Smooth muscle cell (in vitro differentiated cells): ENCODE results near the gene TUBGCP4. TPM values are rescaled to one million over a fixed set of nuclear protein-coding genes. Genes with fewer than 3 reads are reported as not detected.
A peak's percentile ranks its signal among the peaks of the same experiment; 100 is the strongest.

ENCODE experiments used
- DNase-seq: peaks from one replicate; lab custom pipeline; 2025; ENCODE audit not compliant: unreplicated experiment; lab: John Stamatoyannopoulos, UW
- H2AFZ ChIP-seq: fragments of 200-600 bp; sonication (generic); 2 replicates; pipeline ENCODE4 v1.6.0; 2016; ENCODE audit warnings: antibody characterized with exemption, low read depth, mild to moderate bottlenecking
- H3F3A ChIP-seq: fragments of 200-600 bp; sonication (generic); 2 replicates; pipeline ENCODE4 v1.6.0; 2017; ENCODE audit warnings: antibody characterized with exemption, low read depth
- H3K27ac ChIP-seq: fragments of 200-600 bp; sonication (generic); 2 replicates; pipeline ENCODE4 v1.5.1; 2016; ENCODE audit warnings: low read depth, mild to moderate bottlenecking
- H3K27me3 ChIP-seq: fragments of 200-600 bp; sonication (generic); 2 replicates; pipeline ENCODE4 v1.6.1; 2016; ENCODE audit warnings: low read depth, mild to moderate bottlenecking
- H3K36me3 ChIP-seq: fragments of 200-600 bp; sonication (generic); 2 replicates; pipeline ENCODE4 v1.5.1; 2016; ENCODE audit warnings: low read depth
- H3K4me1 ChIP-seq: fragments of 200-600 bp; sonication (generic); 2 replicates; pipeline ENCODE4 v1.5.1; 2016; ENCODE audit warnings: low read depth
- H3K4me2 ChIP-seq: fragments of 200-600 bp; sonication (generic); 2 replicates; pipeline ENCODE4 v1.6.0; 2016; ENCODE audit warnings: mild to moderate bottlenecking
- H3K4me3 ChIP-seq: fragments of 200-600 bp; sonication (generic); 2 replicates; pipeline ENCODE4 v1.5.1; 2016; ENCODE audit warnings: mild to moderate bottlenecking
- H3K79me2 ChIP-seq: fragments of 200-600 bp; sonication (generic); 2 replicates; pipeline ENCODE4 v1.6.0; 2016; ENCODE audit warnings: low read depth, mild to moderate bottlenecking
- H3K9ac ChIP-seq: fragments of 200-600 bp; sonication (generic); 2 replicates; pipeline ENCODE4 v1.6.0; 2016; ENCODE audit warnings: low read depth
- H3K9me3 ChIP-seq: fragments of 200-600 bp; sonication (generic); replicated peaks from 2 replicates; pipeline ENCODE4 v1.5.1; 2016; ENCODE audit warnings: low read depth
- H4K20me1 ChIP-seq: fragments of 200-600 bp; sonication (generic); 2 replicates; pipeline ENCODE4 v1.6.0; 2016; ENCODE audit warnings: low read depth
- WGBS: methylation state at CpG from one replicate; pipeline ENCODE4 v1.1.7; 2016; ENCODE audit warnings: low lambda C conversion rate; 5-methylcytosine and 5-hydroxymethylcytosine counted together
- polyA plus RNA-seq: library from polyadenylated mRNA; unstranded; fragments of >200 nt; fragmentation: Nextera tagmentation; extraction: Ambion mirVana; gene quantifications from 2 replicates; pipeline ENCODE4 v1.2.1, GENCODE V29; 2016
- total RNA-seq: library from RNA; depleted of rRNA; stranded (reverse); fragments of >200 nt; gene quantifications from 2 replicates; pipeline ENCODE4 v1.2.3, GENCODE V29; 2014
- TF ChIP-seq, protein P1 (sequence below): fragments of 200-600 bp; sonication (generic); IDR thresholded peaks from 2 replicates; pipeline ENCODE4 v1.5.1; 2017; ENCODE audit warnings: borderline replicate concordance, mild to moderate bottlenecking, antibody characterized with exemption; ENCODE audit not compliant: insufficient read depth, poor library complexity, severe bottlenecking

Gene TUBGCP4
- total and polyA plus RNA-seq, 2 experiments from 2014 or later = 10.2 to 11.4 TPM

DNA sequence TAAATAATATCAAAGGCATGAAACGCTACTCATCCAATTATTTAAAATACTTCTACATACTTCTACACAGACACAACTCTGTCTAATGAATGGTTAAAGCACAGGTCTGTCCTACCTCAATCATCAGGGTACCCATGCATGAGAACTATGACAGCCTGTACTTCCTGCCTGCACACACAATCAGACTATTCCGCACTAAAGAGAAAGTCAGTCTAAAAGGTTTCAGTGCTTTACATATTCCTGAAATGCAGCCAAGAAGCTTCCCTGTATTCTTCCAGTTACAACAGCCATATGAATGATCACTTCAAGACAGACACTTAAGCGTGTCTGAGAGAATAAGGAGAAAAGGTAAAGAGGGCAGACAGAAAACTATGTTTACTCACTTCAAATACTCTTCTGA lies 58.8 kb downstream of the TUBGCP4 start:
- peaks cover 29% of the 10 kb centered on the region for H4K20me1 ChIP-seq
- H3K9me3 ChIP-seq = no peaks in the 10 kb centered on the region
- no peak overlapping the region for H3K9ac ChIP-seq
- no peaks in the 10 kb centered on the region for H3F3A ChIP-seq
- TF ChIP-seq, protein P1, sequence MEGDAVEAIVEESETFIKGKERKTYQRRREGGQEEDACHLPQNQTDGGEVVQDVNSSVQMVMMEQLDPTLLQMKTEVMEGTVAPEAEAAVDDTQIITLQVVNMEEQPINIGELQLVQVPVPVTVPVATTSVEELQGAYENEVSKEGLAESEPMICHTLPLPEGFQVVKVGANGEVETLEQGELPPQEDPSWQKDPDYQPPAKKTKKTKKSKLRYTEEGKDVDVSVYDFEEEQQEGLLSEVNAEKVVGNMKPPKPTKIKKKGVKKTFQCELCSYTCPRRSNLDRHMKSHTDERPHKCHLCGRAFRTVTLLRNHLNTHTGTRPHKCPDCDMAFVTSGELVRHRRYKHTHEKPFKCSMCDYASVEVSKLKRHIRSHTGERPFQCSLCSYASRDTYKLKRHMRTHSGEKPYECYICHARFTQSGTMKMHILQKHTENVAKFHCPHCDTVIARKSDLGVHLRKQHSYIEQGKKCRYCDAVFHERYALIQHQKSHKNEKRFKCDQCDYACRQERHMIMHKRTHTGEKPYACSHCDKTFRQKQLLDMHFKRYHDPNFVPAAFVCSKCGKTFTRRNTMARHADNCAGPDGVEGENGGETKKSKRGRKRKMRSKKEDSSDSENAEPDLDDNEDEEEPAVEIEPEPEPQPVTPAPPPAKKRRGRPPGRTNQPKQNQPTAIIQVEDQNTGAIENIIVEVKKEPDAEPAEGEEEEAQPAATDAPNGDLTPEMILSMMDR = no peak
- no peaks in the 10 kb centered on the region for H3K27me3 ChIP-seq
- no peak for DNase-seq
- WGBS = 90% methylated on average over 3 of the region's 3 CpGs
- H3K79me2 ChIP-seq = no peaks in the 10 kb centered on the region
- H3K4me3 ChIP-seq = no peak overlapping the region
- no peak overlapping the region for H3K4me2 ChIP-seq
- no peak overlapping the region for H3K27ac ChIP-seq
- no peak overlapping the region for H2AFZ ChIP-seq
- no peaks in the 10 kb centered on the region for H3K4me1 ChIP-seq
- peaks cover 27% of the 10 kb centered on the region for H3K36me3 ChIP-seq

DNA sequence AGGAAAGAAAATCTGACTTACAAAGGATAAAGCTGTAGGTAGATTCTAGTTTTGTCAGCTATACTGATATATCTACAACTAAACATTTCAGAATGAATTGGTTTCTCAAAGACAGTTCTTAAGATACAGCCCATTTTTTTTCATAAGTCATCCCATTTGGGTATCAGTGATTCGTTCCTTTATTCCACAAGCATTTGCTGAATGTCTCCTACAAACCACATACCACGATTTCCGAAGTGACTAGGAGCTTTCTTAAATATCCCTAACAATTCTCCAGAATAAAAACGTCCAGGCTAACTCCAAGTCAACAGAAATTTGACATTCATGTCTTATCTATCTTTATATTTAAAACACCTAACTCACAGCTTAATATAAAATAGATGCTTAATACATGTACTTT lies 62.3 kb downstream of the TUBGCP4 start:
- H3K4me2 ChIP-seq = no peak overlapping the region
- WGBS = 64% methylated on average over 4 of the region's 4 CpGs
- H3K9me3 ChIP-seq = no peaks in the 10 kb centered on the region
- H3K79me2 ChIP-seq = no peaks in the 10 kb centered on the region
- no peaks in the 10 kb centered on the region for H3F3A ChIP-seq
- no peaks in the 10 kb centered on the region for H3K4me1 ChIP-seq
- H3K4me3 ChIP-seq = no peak overlapping the region
- H3K36me3 ChIP-seq = peaks cover 19% of the 10 kb centered on the region
- TF ChIP-seq, protein P1 = no peak
- peaks cover 35% of the 10 kb centered on the region for H4K20me1 ChIP-seq
- no peak overlapping the region for H3K9ac ChIP-seq
- peak overlapping the region; percentile 28 for H3K27ac ChIP-seq
- no peak overlapping the region for H2AFZ ChIP-seq
- no peak for DNase-seq
- no peaks in the 10 kb centered on the region for H3K27me3 ChIP-seq

DNA sequence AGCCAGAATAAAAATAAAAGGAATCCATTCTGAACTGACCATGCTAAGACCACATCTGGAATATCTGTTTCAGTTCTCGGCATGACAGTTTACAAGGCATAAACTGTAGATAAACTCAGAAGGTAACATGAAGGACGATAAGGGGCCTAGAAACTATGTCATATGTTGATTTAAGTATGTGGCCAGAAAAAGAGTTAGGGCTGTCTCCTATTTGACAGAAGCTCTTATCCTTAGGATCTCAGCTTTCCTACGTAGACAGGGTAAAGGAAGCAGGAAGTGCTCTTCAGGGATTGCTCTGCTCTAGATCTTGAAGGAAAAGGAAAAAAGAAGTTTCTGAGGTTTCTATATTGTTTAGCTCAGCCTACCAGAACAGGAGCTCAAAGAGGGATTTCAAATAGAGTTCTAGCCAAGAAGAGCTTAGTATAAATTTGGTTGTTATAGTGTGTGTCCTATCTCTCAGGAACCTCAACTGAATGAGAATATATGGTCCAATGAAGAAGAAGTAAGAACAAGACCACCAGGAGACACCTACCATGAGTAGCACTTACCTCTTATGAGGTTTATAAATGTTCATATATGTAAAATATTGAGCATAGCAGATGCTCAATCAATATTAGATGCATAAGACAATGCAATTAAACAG lies 62.9 kb downstream of the TUBGCP4 start:
- no peaks in the 10 kb centered on the region for H3K79me2 ChIP-seq
- TF ChIP-seq, protein P1 = no peak
- no peaks in the 10 kb centered on the region for H3K27me3 ChIP-seq
- H2AFZ ChIP-seq = no peak overlapping the region
- DNase-seq = no peak
- H3K27ac ChIP-seq = peak overlapping the region; percentile 28
- H3K9ac ChIP-seq = no peak overlapping the region
- no peaks in the 10 kb centered on the region for H3F3A ChIP-seq
- peaks cover 35% of the 10 kb centered on the region for H4K20me1 ChIP-seq
- H3K36me3 ChIP-seq = peaks cover 19% of the 10 kb centered on the region
- H3K4me3 ChIP-seq = no peak overlapping the region
- WGBS = 81% methylated on average over 3 of the region's 3 CpGs
- H3K4me1 ChIP-seq = no peaks in the 10 kb centered on the region
- H3K9me3 ChIP-seq = no peaks in the 10 kb centered on the region
- no peak overlapping the region for H3K4me2 ChIP-seq

DNA sequence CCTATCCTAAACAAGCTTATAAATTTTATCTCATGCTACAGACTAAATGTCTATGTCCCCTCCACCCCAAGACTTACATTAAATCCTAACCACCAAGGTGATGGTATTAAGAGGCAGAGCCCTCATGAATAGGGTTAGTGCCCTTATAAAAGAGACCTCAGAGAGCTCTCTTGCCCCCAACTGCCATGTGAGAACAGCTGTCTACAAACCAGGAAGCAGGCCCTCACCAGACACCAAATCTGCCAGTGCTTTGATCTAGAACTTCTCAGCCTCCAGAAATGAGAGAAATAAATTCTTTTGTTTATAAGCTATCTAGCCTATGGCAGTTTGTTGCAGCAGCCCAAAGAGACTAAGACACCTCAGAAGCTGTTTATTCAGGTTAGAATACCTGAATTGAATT lies 63.5 kb downstream of the TUBGCP4 start:
- no peak for DNase-seq
- Histone ChIP-seq H4K20me1 (peaks cover 29% of the 10 kb centered on the region), H2AFZ (no peak overlapping the region), H3K9ac (no peak overlapping the region), H3K79me2 (no peaks in the 10 kb centered on the region), H3K36me3 (peaks cover 19% of the 10 kb centered on the region), H3K27ac (no peak overlapping the region), H3K27me3 (no peaks in the 10 kb centered on the region), H3K4me3 (no peak overlapping the region), H3K4me2 (no peak overlapping the region), H3K9me3 (no peaks in the 10 kb centered on the region), H3F3A (no peaks in the 10 kb centered on the region), H3K4me1 (no peaks in the 10 kb centered on the region)
- TF ChIP-seq, protein P1 = no peak
